CD4-positive, alpha-beta T cell (primary cell): ENCODE measurements around the gene OR2Z1. TPM values are rescaled to one million over a fixed set of nuclear protein-coding genes. Genes with fewer than 3 reads are reported as not detected.

Experiments
- ATAC-seq: fragments of 200-7000 bp; cut with Tn5 transposase; one replicate; pipeline ENCODE4 v1.10.0; 2022; ENCODE audit warnings: mild to moderate bottlenecking; ENCODE audit not compliant: poor library complexity
- CTCF ChIA-PET: fragments of 350-600 bp; sonication (Branson Sonifier 250); formaldehyde crosslinking; loops from one replicate; lab custom pipeline; 2021; ENCODE audit warnings: antibody characterized with exemption, inconsistent platforms; lab: Charles Lee
- POLR2A ChIA-PET: fragments of 350-600 bp; sonication (Branson Sonifier 250); formaldehyde crosslinking; loops from one replicate; lab custom pipeline; 2021; ENCODE audit warnings: antibody characterized with exemption, inconsistent platforms; lab: Charles Lee
- DNase-seq, 14 experiments: peaks; one replicate each; pipeline ENCODE4 v3.0.0-alpha.2; 2013 to 2020; ENCODE audit warnings: mixed read lengths in 2 of 14
- H3K27ac ChIP-seq, 2 donors: one replicate each; pipeline versions ENCODE4 v1.5.1 to v1.7.0; 2013; ENCODE audit warnings: low read length in 2 of 2, low read depth in 1 of 2, mild to moderate bottlenecking in 1 of 2
- H3K27me3 ChIP-seq, 2 experiments: 1 replicate in 1 of 2; 2 replicates in 1 of 2; pipeline versions ENCODE4 v1.6.1 to v1.7.0; 2013; ENCODE audit warnings: low read length in 2 of 2, control low read depth in 1 of 2, mild to moderate bottlenecking in 1 of 2, moderate library complexity in 1 of 2; ENCODE audit not compliant: insufficient read depth in 2 of 2, control insufficient read depth in 1 of 2
- H3K36me3 ChIP-seq: one replicate; pipeline ENCODE4 v1.6.1; 2013; ENCODE audit warnings: low read length, control low read depth; ENCODE audit not compliant: insufficient read depth
- H3K4me1 ChIP-seq: one replicate; pipeline ENCODE4 v1.6.1; 2013; ENCODE audit warnings: low read length, control low read depth; ENCODE audit not compliant: insufficient read depth
- H3K4me3 ChIP-seq: one replicate; pipeline ENCODE4 v1.5.1; 2013; ENCODE audit warnings: mild to moderate bottlenecking, low read length, moderate library complexity
- H3K9me3 ChIP-seq, 2 experiments: 1 replicate in 1 of 2; 2 replicates in 1 of 2; pipeline versions ENCODE4 v1.6.1 to v1.7.0; 2013; ENCODE audit warnings: low read length in 2 of 2, mild to moderate bottlenecking in 2 of 2, control low read depth in 1 of 2, moderate library complexity in 1 of 2; ENCODE audit not compliant: control insufficient read depth in 1 of 2, insufficient read depth in 1 of 2
- H3K27ac Mint-ChIP-seq: one replicate; pipeline ENCODE4 v1.8.0; 2020; ENCODE audit warnings: mixed read lengths
- H3K27me3 Mint-ChIP-seq: one replicate; pipeline ENCODE4 v1.8.0; 2021; ENCODE audit warnings: mixed read lengths
- H3K36me3 Mint-ChIP-seq: one replicate; pipeline ENCODE4 v1.8.0; 2021; ENCODE audit warnings: low read depth, mixed read lengths
- H3K4me1 Mint-ChIP-seq: one replicate; pipeline ENCODE4 v1.8.0; 2021; ENCODE audit warnings: low read depth, mixed read lengths
- H3K4me3 Mint-ChIP-seq: one replicate; pipeline ENCODE4 v1.8.0; 2020; ENCODE audit warnings: mild to moderate bottlenecking, mixed read lengths
- H3K9me3 Mint-ChIP-seq: one replicate; pipeline ENCODE4 v1.8.0; 2020; ENCODE audit warnings: mixed read lengths
- CTCF ChIP-seq: fragments of 200-600 bp; IDR thresholded peaks from one replicate; pipeline ENCODE4 v1.8.0; 2022; ENCODE audit warnings: antibody characterized with exemption, mild to moderate bottlenecking
- intact Hi-C, 2 experiments: fragments of 100-400 bp; cut with DNase I in 1 of 2; cut with micrococcal nuclease in 1 of 2; formaldehyde crosslinking; loops; one replicate each; pipeline versions ENCODE4 v1.15.1 to v1.9.0; 2023 to 2025; cut with DNase I, micrococcal nuclease
- total RNA-seq, 174 experiments: library from RNA in 2 of 174; stranded (reverse) in 2 of 174; gene quantifications; one replicate each; pipeline ENCODE4 v1.2.3 and lab custom pipeline; 2021 to 2026

The OR2Z1 gene
- total RNA-seq, 2 experiments from 2014 or later, result not detected

DNA sequence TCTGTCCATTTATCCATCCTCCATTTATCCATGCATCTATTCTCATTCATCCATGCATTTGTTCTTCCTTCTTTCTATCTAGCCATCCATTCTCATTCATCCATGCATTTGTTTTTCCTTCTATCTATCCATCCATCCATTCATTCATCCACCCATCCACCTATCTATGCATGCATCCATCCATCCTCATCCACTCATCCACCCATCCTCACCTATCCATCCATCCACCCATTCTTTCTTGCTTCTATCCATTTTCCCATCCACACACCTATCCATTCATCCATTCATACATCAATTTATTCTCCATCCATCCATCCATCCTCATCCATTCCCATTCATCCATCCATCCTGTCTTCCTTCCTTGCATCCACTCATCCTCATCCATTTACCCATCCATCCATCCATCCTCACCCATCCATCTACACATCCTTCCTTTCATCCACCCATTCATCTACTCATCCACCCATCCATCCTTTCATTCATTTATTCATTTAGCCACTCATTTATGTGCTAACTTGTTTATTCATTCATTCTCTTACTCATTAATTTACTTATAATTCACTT, 43.1 kb upstream of the OR2Z1 start:
- Mint-ChIP-seq H3K4me3 (no peak overlapping the region), H3K36me3 (no peaks in the 10 kb centered on the region), H3K9me3 (no peaks in the 10 kb centered on the region), H3K4me1 (peaks cover 14% of the 10 kb centered on the region), H3K27ac (no peak overlapping the region), H3K27me3 (no peaks in the 10 kb centered on the region)
- H3K4me1 ChIP-seq, result peaks cover 3% of the 10 kb centered on the region
- H3K27me3 ChIP-seq, result no peaks in the 10 kb centered on the region
- ATAC-seq (no peak), DNase-seq (no peak)
- no peak for TF ChIP-seq CTCF
- POLR2A ChIA-PET, result no interaction called here
- CTCF ChIA-PET, result no interaction called here
- H3K36me3 ChIP-seq, result no peaks in the 10 kb centered on the region
- intact Hi-C loops, result no loop called here
- no peak overlapping the region for H3K4me3 ChIP-seq
- peaks cover 0 to 9% of the 10 kb centered on the region in 2 experiments for H3K9me3 ChIP-seq
- no peak overlapping the region for H3K27ac ChIP-seq

- ATAC-seq (no peak), DNase-seq (no peak)
- no peak for TF ChIP-seq CTCF
- no peaks in the 10 kb centered on the region for H3K4me1 ChIP-seq
- H3K9me3 Mint-ChIP-seq, result no peaks in the 10 kb centered on the region
- H3K27ac Mint-ChIP-seq, result no peak overlapping the region
- intact Hi-C loops, result no loop called here
- no peak overlapping the region for H3K4me3 Mint-ChIP-seq
- peaks cover 5% of the 10 kb centered on the region for H3K4me1 Mint-ChIP-seq
- H3K36me3 Mint-ChIP-seq, result no peaks in the 10 kb centered on the region
- H3K9me3 ChIP-seq, result peaks cover 0 to 9% of the 10 kb centered on the region in 2 experiments
- H3K27ac ChIP-seq, result no peak overlapping the region
- no peaks in the 10 kb centered on the region for H3K36me3 ChIP-seq
- ChIA-PET CTCF (no interaction called here), POLR2A (no interaction called here)
- H3K4me3 ChIP-seq, result no peak overlapping the region
- no peaks in the 10 kb centered on the region for H3K27me3 Mint-ChIP-seq
- no peaks in the 10 kb centered on the region for H3K27me3 ChIP-seq
These were observed 40.6 kb upstream of the OR2Z1 start for GRCh38 chr19:8680676-8681344.

DNA sequence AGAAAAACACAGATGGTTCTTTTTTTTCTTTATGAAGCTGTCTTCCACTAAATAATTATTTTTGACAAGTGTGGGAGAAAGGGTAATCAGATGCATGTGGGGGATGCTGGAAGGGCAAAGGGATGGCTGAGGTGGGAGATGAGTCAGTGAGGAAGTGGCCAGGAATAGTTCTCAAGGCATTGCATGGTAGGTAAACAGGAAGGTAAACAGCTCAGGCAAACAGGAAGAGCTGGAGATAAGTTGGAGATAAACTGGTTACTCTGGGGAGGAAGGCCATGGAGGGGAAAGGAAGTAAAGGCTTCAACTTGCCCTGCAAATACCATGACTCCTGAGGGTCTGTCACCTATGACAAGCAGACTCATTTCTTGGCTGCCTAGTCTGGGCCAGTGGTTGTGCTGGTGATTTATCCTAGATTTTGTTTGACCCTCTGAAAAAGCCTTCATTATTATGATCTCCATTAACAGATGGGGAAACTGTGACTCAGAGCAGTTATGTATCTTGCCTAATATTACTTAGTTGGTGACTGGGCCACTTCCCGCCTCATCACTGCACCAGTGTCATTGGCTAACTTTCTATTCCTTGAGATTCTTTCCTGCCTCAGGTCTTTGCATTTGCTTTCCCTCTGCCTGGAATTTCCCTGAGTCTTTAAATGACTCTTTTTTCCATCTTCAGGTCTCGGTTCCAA, 39.9 kb upstream of the OR2Z1 start:
- Histone ChIP-seq H3K27me3 (no peaks in the 10 kb centered on the region), H3K27ac (no peak overlapping the region), H3K36me3 (no peaks in the 10 kb centered on the region), H3K4me1 (no peaks in the 10 kb centered on the region), H3K4me3 (no peak overlapping the region), H3K9me3 (peaks cover 0 to 9% of the 10 kb centered on the region in 2 experiments)
- H3K27ac Mint-ChIP-seq, result no peak overlapping the region
- no peak overlapping the region for H3K4me3 Mint-ChIP-seq
- no peaks in the 10 kb centered on the region for H3K9me3 Mint-ChIP-seq
- H3K4me1 Mint-ChIP-seq, result peaks cover 5% of the 10 kb centered on the region
- intact Hi-C loops, result no loop called here
- ATAC-seq (no peak), DNase-seq (peak in 2 of 14 experiments; percentile 25 to 35)
- H3K36me3 Mint-ChIP-seq, result no peaks in the 10 kb centered on the region
- H3K27me3 Mint-ChIP-seq, result no peaks in the 10 kb centered on the region
- POLR2A ChIA-PET, result no interaction called here
- TF ChIP-seq CTCF, result no peak
- CTCF ChIA-PET, result no interaction called here
